Choroid plexus epithelial cell (primary cell): Measurements from ENCODE around the gene PXYLP1.
A peak's percentile ranks its signal among the peaks of the same experiment; 100 is the strongest.

Experiments used
- DNase-seq: peaks from one replicate; pipeline ENCODE4 v3.0.0-alpha.2; 2010; ENCODE audit warnings: low read depth
- H3K4me3 ChIP-seq: 2 replicates; pipeline ENCODE4 v1.5.1; 2011; ENCODE audit warnings: low read depth, mild to moderate bottlenecking, control low read depth, low read length, moderate library complexity
- TF ChIP-seq, protein P1 (sequence below): conservative IDR thresholded peaks from 2 replicates; pipeline ENCODE4 v1.5.1; 2011; ENCODE audit warnings: low read depth, mild to moderate bottlenecking, control low read depth, inconsistent platforms, low read length, moderate library complexity

The PXYLP1 gene

GRCh38 chr3:141262308-141262705, 30.7 kb downstream of the PXYLP1 start:
- peak; percentile 69 for DNase-seq
- TF ChIP-seq, protein P1, sequence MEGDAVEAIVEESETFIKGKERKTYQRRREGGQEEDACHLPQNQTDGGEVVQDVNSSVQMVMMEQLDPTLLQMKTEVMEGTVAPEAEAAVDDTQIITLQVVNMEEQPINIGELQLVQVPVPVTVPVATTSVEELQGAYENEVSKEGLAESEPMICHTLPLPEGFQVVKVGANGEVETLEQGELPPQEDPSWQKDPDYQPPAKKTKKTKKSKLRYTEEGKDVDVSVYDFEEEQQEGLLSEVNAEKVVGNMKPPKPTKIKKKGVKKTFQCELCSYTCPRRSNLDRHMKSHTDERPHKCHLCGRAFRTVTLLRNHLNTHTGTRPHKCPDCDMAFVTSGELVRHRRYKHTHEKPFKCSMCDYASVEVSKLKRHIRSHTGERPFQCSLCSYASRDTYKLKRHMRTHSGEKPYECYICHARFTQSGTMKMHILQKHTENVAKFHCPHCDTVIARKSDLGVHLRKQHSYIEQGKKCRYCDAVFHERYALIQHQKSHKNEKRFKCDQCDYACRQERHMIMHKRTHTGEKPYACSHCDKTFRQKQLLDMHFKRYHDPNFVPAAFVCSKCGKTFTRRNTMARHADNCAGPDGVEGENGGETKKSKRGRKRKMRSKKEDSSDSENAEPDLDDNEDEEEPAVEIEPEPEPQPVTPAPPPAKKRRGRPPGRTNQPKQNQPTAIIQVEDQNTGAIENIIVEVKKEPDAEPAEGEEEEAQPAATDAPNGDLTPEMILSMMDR, result no peak
- H3K4me3 ChIP-seq, result no peak overlapping the region

DNA sequence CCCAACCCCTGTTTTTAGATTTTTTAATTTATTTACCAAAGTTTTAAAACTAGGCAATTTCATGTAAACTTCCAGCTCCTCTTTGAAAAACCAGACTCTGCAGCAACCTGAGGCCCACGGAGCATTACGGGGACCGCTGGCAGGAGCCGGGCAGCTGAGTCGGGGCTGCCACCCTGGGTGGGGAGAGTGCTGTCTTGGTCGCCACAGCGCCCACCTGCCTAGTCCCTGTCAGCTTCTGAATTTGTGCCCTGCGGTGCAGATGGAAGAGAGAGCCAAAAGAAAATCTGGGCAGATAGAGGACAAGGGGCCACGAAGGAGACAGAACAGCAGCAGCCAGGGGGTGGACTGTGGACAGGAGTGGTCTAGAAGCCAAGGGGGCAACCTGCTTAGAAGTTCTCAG, 34.6 kb downstream of the PXYLP1 start:
- TF ChIP-seq, protein P1, result no peak

DNA sequence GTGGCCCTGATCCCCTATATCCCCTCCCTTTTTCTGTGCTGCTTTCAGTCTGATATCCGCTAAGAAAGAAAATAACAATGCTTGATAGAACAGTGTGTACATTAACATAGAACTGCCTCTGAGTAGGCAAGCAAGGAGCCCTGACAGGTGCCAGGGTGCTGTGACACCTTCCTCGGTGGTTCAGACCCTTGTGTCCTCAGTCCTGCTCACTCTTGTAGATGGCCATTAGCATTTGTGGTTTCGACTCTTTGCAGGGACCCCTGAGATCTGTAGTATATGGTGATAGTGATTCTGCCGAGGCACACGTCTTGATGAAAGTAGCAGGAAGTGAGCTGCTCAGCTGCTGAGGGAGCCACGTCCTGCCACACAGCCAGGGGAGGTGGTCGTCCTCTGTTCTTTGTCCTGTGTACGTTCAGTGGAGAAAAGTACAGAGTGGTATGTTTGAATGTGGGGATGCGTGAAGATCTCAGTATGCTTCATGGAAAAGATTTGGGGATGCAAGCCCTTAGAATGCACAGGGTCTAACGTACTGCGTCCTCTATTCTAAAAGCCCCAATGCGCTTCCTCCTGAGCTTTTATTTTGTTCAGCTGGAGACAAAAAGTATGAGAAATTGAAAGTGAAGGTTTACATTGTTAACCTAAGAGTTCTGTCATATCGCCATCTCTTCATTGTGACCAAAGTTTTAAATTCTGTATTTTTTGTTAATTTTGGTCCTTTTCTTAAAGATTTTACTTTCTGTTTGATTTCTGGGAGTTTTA, 35.4 kb downstream of the PXYLP1 start:
- no peak overlapping the region for H3K4me3 ChIP-seq
- no peak for DNase-seq
- TF ChIP-seq, protein P1, result no peak

More for the DNA sequence above, 34.6 kb downstream of the PXYLP1 start:
- DNase-seq, result no peak
- H3K4me3 ChIP-seq, result no peak overlapping the region

GRCh38 chr3:141267629-141268028, 36.0 kb downstream of the PXYLP1 start:
- no peak overlapping the region for H3K4me3 ChIP-seq
- TF ChIP-seq, protein P1, result no peak

DNA sequence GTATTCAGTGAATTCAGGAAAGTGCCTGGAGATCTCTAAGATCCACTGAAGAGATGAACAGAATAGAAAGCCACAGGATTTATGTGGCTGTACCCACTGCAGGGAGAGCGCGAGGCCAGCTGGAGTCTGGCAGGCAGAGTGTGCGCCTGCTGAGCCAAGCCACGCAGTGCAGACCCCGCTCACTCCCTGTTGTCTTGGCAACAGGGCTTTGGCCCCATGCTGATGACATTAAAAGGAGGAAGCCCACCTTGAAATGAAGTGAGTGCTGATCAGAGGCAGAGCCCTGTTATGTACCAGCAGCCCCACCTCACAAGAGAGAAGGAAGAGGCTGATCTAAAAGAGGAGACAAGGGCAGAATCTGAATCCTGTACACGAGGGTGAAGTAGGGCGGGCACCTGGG, 36.7 kb downstream of the PXYLP1 start:
- no peak for DNase-seq
- TF ChIP-seq, protein P1, result no peak
- no peak overlapping the region for H3K4me3 ChIP-seq

More at GRCh38 chr3:141267629-141268028, 36.0 kb downstream of the PXYLP1 start:
- no peak for DNase-seq

- no peak overlapping the region for H3K4me3 ChIP-seq
- TF ChIP-seq, protein P1, result no peak
- DNase-seq, result no peak
These were observed 37.2 kb downstream of the PXYLP1 start for GRCh38 chr3:141268791-141269190.

GRCh38 chr3:141269961-141270360, 38.3 kb downstream of the PXYLP1 start:
- DNase-seq, result no peak
- TF ChIP-seq, protein P1, result no peak
- no peak overlapping the region for H3K4me3 ChIP-seq
